CD14-positive monocyte (primary cell): ENCODE measurements around the gene KIAA0513. TPM values are rescaled to one million over a fixed set of nuclear protein-coding genes. Genes with fewer than 3 reads are reported as not detected.
"Not testable (repeated sequence)": the region's sequence is repeated elsewhere in the genome, so short reads cannot be mapped to it uniquely, and the experiment has no call there.

Experiments used
- DNase-seq, 3 donors: peaks; one replicate each; pipeline ENCODE4 v3.0.0-alpha.2; 2011 to 2022
- H2AFZ ChIP-seq: 2 replicates; pipeline ENCODE4 v1.6.0; 2012; ENCODE audit warnings: mild to moderate bottlenecking, low read depth, low read length, inconsistent platforms; ENCODE audit not compliant: insufficient read depth, poor library complexity, severe bottlenecking
- H3K27ac ChIP-seq, 2 donors: 1 replicate in 1 of 2; 2 replicates in 1 of 2; pipeline ENCODE4 v1.5.1; 2012 to 2013; ENCODE audit warnings: low read length in 2 of 2, control low read depth in 1 of 2, inconsistent platforms in 1 of 2, low read depth in 1 of 2, mild to moderate bottlenecking in 1 of 2
- H3K27me3 ChIP-seq, 2 donors: one replicate each; pipeline versions ENCODE4 v1.6.0 to v1.6.1; 2011 to 2013; ENCODE audit warnings: low read length in 2 of 2; ENCODE audit not compliant: control insufficient read depth in 2 of 2, insufficient read depth in 2 of 2
- H3K36me3 ChIP-seq, 2 donors: replicated peaks in 1 of 2; 1 replicate in 1 of 2; 2 replicates in 1 of 2; pipeline versions ENCODE4 v1.5.1 to v1.6.1; 2012 to 2013; ENCODE audit warnings: low read length in 2 of 2, control low read depth in 1 of 2, inconsistent platforms in 1 of 2, mild to moderate bottlenecking in 1 of 2; ENCODE audit not compliant: insufficient read depth in 2 of 2, control insufficient read depth in 1 of 2
- H3K4me1 ChIP-seq, 2 donors: 1 replicate in 1 of 2; 2 replicates in 1 of 2; pipeline versions ENCODE4 v1.5.1 to v1.6.1; 2012 to 2013; ENCODE audit warnings: low read length in 2 of 2, control low read depth in 1 of 2, inconsistent platforms in 1 of 2, mild to moderate bottlenecking in 1 of 2, moderate library complexity in 1 of 2; ENCODE audit not compliant: insufficient read depth in 2 of 2, control insufficient read depth in 1 of 2
- H3K4me2 ChIP-seq: replicated peaks from 2 replicates; pipeline ENCODE3; 2012; ENCODE audit warnings: low read length, moderate library complexity, mild to moderate bottlenecking; ENCODE audit not compliant: poor library complexity, severe bottlenecking; ENCODE audit errors: extremely low read depth
- H3K4me3 ChIP-seq, 3 experiments: fragments of 200-600 bp in 1 of 3; sonication (generic) in 1 of 3; replicated peaks in 1 of 3; 1 replicate in 2 of 3; 2 replicates in 1 of 3; pipeline ENCODE4 v1.5.1; 2011 to 2013; ENCODE audit warnings: low read length in 3 of 3, mild to moderate bottlenecking in 3 of 3, control low read depth in 2 of 3, low read depth in 2 of 3, inconsistent platforms in 1 of 3, moderate library complexity in 1 of 3
- H3K79me2 ChIP-seq: 2 replicates; pipeline ENCODE4 v1.6.0; 2012; ENCODE audit warnings: mild to moderate bottlenecking, control low read depth, inconsistent platforms, low read length, moderate library complexity; ENCODE audit not compliant: insufficient read depth
- H3K9ac ChIP-seq: 2 replicates; pipeline ENCODE4 v1.6.0; 2017; ENCODE audit warnings: low read length, mild to moderate bottlenecking; ENCODE audit not compliant: insufficient read depth, poor library complexity, severe bottlenecking
- H3K9me3 ChIP-seq, 2 donors: replicated peaks in 1 of 2; 1 replicate in 1 of 2; 2 replicates in 1 of 2; pipeline versions ENCODE4 v1.5.1 to v1.6.1; 2012 to 2013; ENCODE audit warnings: low read length in 2 of 2, control low read depth in 1 of 2; ENCODE audit not compliant: control insufficient read depth in 1 of 2, insufficient read depth in 1 of 2
- H4K20me1 ChIP-seq: 2 replicates; pipeline ENCODE4 v1.6.0; 2012; ENCODE audit warnings: mild to moderate bottlenecking, low read length, control low read depth, moderate library complexity; ENCODE audit not compliant: insufficient read depth
- H3K27ac Mint-ChIP-seq, 7 donors: one replicate each; pipeline ENCODE4 v1.8.0; 2020; ENCODE audit warnings: mild to moderate bottlenecking in 7 of 7, mixed read lengths in 7 of 7, moderate library complexity in 6 of 7, inconsistent platforms in 2 of 7
- H3K27me3 Mint-ChIP-seq, 3 donors: one replicate each; pipeline ENCODE4 v1.8.0; 2021 to 2022; ENCODE audit warnings: low read depth in 3 of 3, mild to moderate bottlenecking in 3 of 3, mixed read lengths in 3 of 3, moderate library complexity in 3 of 3, inconsistent platforms in 1 of 3
- H3K36me3 Mint-ChIP-seq, 2 donors: one replicate each; pipeline ENCODE4 v1.8.0; 2020; ENCODE audit warnings: mixed read lengths in 2 of 2, inconsistent platforms in 1 of 2, mild to moderate bottlenecking in 1 of 2
- H3K4me1 Mint-ChIP-seq: one replicate; pipeline ENCODE4 v1.8.0; 2020; ENCODE audit warnings: mild to moderate bottlenecking, mixed read lengths
- H3K4me3 Mint-ChIP-seq, 2 donors: one replicate each; pipeline ENCODE4 v1.8.0; 2020; ENCODE audit warnings: mild to moderate bottlenecking in 2 of 2, mixed read lengths in 2 of 2, moderate library complexity in 1 of 2
- H3K9me3 Mint-ChIP-seq, 7 donors: one replicate each; pipeline ENCODE4 v1.8.0; 2020 to 2022; ENCODE audit warnings: mixed read lengths in 7 of 7, mild to moderate bottlenecking in 6 of 7, moderate library complexity in 6 of 7, inconsistent platforms in 2 of 7
- WGBS: methylation state at CpG from one replicate; pipeline ENCODE4 v1.1.5; 2013; ENCODE audit warnings: missing lambda C conversion rate; ENCODE audit not compliant: insufficient coverage; 5-methylcytosine and 5-hydroxymethylcytosine counted together
- intact Hi-C, 2 donors: fragments of 100-400 bp; cut with micrococcal nuclease; formaldehyde crosslinking; loops; one replicate each; pipeline versions ENCODE4 v1.15.0 to v1.15.1; 2023
- polyA plus RNA-seq, 3 donors: library from polyadenylated mRNA; depleted of rRNA in 1 of 3; unstranded in 2 of 3; stranded (reverse) in 1 of 3; fragments of 300-500 nt in 2 of 3; fragments of >200 nt in 1 of 3; fragmentation: Illumina TruSeq in 2 of 3; gene quantifications; 1 replicate in 2 of 3; 2 replicates in 1 of 3; pipeline ENCODE4 v1.2.3, GENCODE V29; 2012 to 2021
- TF ChIP-seq, protein P1 (sequence below): fragments of 200-600 bp; IDR thresholded peaks from one replicate; pipeline ENCODE4 v1.8.0; 2022; ENCODE audit warnings: antibody characterized with exemption, mild to moderate bottlenecking

Gene KIAA0513
- polyA plus RNA-seq, 3 donors = 21.4 to 77.5 (median 32.7) TPM

DNA sequence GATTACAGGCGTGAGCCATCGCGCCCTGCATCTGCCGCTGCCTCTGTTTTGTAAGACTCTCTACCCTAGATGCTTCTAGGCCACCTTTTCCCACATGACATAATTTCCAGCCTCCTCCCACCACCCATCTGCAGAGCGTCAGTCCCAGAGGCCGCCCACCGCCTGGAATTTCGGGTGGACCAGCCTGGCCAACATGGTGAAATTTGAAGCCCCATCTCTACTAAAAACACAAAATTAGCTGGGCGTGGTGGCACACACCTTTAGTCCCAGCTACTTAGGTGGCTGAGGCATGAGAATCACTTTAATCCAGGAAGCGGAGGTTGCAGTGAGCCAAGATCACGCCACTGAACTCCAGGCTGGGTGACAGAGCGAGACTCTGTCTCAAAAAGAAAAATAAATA is 89.8 kb downstream of the KIAA0513 start:
- Histone ChIP-seq H3K27me3 (no peaks in the 10 kb centered on the region), H3K9me3 (no peaks in the 10 kb centered on the region), H3K36me3 (no peaks in the 10 kb centered on the region), H4K20me1 (no peaks in the 10 kb centered on the region), H3K27ac (no peak overlapping the region), H3K4me2 (no peak overlapping the region), H3K9ac (no peak overlapping the region), H3K4me3 (no peak overlapping the region), H3K79me2 (no peaks in the 10 kb centered on the region), H2AFZ (no peak overlapping the region), H3K4me1 (peaks cover 7 to 20% of the 10 kb centered on the region in 2 donors)
- intact Hi-C loops = loop anchor here in 1 of 2 donors (5.0 kb wide), 2 partner anchors 40 to 130 kb away; no protein-coding TSS in a partner anchor
- Mint-ChIP-seq H3K4me1 (peaks cover 14% of the 10 kb centered on the region), H3K27ac (no peak overlapping the region), H3K9me3 (peaks cover 0 to 3% (median 0%) of the 10 kb centered on the region in 7 donors), H3K36me3 (no peaks in the 10 kb centered on the region), H3K27me3 (peaks cover 2 to 6% (median 3%) of the 10 kb centered on the region in 3 donors), H3K4me3 (no peak overlapping the region)
- TF ChIP-seq, protein P1, sequence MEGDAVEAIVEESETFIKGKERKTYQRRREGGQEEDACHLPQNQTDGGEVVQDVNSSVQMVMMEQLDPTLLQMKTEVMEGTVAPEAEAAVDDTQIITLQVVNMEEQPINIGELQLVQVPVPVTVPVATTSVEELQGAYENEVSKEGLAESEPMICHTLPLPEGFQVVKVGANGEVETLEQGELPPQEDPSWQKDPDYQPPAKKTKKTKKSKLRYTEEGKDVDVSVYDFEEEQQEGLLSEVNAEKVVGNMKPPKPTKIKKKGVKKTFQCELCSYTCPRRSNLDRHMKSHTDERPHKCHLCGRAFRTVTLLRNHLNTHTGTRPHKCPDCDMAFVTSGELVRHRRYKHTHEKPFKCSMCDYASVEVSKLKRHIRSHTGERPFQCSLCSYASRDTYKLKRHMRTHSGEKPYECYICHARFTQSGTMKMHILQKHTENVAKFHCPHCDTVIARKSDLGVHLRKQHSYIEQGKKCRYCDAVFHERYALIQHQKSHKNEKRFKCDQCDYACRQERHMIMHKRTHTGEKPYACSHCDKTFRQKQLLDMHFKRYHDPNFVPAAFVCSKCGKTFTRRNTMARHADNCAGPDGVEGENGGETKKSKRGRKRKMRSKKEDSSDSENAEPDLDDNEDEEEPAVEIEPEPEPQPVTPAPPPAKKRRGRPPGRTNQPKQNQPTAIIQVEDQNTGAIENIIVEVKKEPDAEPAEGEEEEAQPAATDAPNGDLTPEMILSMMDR = no peak
- WGBS = 86% methylated on average over 9 of the region's 12 CpGs
- DNase-seq = no peak

DNA sequence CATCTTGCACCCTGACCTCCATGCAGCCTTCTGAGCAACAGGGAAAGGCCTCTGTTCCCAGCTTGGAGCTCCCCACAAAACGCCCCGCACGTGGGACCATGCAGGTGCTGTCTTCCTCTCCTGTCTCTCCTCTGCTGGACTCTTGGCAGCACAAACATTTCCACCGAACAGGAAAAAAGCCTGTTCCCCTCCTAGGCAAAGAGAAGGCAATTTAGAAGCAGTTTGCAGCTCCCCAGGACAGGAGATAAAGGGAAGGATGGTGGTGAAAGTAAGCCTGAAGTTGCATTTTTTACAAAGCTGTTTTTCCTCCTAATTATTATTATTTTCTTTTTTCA is 92.4 kb downstream of the KIAA0513 start:
- 90% methylated on average over 2 of the region's 4 CpGs for WGBS
- Histone ChIP-seq H4K20me1 (no peaks in the 10 kb centered on the region), H3K4me2 (no peak overlapping the region), H3K4me3 (no peak overlapping the region), H3K27ac (no peak overlapping the region), H3K27me3 (no peaks in the 10 kb centered on the region), H3K36me3 (no peaks in the 10 kb centered on the region), H2AFZ (no peak overlapping the region), H3K9me3 (peaks cover 0 to 3% of the 10 kb centered on the region in 2 donors), H3K4me1 (peaks cover 3 to 15% of the 10 kb centered on the region in 2 donors), H3K79me2 (no peaks in the 10 kb centered on the region), H3K9ac (no peak overlapping the region)
- Mint-ChIP-seq H3K36me3 (no peaks in the 10 kb centered on the region), H3K9me3 (peaks cover 0 to 3% (median 0%) of the 10 kb centered on the region in 7 donors), H3K27ac (no peak overlapping the region), H3K27me3 (peaks cover 1 to 9% (median 2%) of the 10 kb centered on the region in 3 donors), H3K4me1 (peaks cover 11% of the 10 kb centered on the region), H3K4me3 (no peak overlapping the region)
- TF ChIP-seq, protein P1 = no peak
- DNase-seq = no peak
- intact Hi-C loops = no loop called here

DNA sequence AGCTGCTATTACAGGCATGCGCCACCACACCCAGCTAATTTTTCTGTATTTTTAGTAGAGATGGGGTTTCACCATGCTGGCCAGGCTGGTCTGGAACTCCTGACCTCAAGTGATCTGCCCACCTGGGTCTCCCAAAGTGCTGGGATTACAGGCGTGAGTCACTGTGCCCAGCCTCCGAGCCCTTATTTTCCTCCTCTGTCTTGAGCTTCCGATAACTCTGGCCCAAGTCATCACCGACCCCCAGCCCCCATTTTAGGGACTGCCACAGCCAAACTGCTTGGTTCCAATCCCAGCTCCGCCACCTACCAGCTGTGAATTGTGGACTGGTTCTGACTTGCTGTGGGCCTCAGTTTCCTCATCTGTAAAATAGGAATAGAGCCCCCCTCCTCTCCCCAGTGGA is 95.8 kb downstream of the KIAA0513 start:
- Mint-ChIP-seq H3K27me3 (peaks cover 13 to 17% (median 16%) of the 10 kb centered on the region in 3 donors), H3K4me3 (peak overlapping the region in 1 of 2 donors; percentile 42)
- H3K36me3 ChIP-seq, H3K4me1 ChIP-seq, H4K20me1 ChIP-seq, H3K4me1 Mint-ChIP-seq, H3K27ac Mint-ChIP-seq, H3K4me3 ChIP-seq, H3K27me3 ChIP-seq, H3K9ac ChIP-seq, intact Hi-C loops, H3K9me3 ChIP-seq, DNase-seq, H3K9me3 Mint-ChIP-seq, H3K27ac ChIP-seq, H3K79me2 ChIP-seq, H3K4me2 ChIP-seq, H2AFZ ChIP-seq, H3K36me3 Mint-ChIP-seq: not testable (repeated sequence)
- WGBS = 80% methylated on average over 2 of the region's 6 CpGs
